Measurements from ENCODE around the gene ALPG.
"Not testable (repeated sequence)": the region's sequence is repeated elsewhere in the genome, so short reads cannot be mapped to it uniquely, and the experiment has no call there.

DNA sequence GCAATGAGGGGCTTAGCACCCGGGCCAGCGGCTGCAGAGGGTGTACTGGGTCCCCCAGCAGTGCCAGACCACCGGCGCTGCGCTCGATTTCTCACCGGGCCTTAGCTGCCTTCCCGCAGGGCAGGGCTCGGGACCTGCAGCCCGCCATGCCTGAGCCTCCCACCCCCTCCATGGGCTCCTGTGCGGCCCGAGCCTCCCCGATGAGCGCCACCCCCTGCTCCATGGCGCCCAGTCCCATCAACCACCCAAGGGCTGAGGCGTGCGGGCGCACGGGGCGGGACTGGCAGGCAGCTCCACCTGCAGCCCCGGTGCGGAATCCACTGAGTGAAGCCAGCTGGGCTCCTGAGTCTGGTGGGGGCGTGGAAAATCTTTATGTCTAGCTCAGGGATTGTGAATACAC lies 40.2 kb upstream of the ALPG start:
- TF ChIP-seq, protein P1, sequence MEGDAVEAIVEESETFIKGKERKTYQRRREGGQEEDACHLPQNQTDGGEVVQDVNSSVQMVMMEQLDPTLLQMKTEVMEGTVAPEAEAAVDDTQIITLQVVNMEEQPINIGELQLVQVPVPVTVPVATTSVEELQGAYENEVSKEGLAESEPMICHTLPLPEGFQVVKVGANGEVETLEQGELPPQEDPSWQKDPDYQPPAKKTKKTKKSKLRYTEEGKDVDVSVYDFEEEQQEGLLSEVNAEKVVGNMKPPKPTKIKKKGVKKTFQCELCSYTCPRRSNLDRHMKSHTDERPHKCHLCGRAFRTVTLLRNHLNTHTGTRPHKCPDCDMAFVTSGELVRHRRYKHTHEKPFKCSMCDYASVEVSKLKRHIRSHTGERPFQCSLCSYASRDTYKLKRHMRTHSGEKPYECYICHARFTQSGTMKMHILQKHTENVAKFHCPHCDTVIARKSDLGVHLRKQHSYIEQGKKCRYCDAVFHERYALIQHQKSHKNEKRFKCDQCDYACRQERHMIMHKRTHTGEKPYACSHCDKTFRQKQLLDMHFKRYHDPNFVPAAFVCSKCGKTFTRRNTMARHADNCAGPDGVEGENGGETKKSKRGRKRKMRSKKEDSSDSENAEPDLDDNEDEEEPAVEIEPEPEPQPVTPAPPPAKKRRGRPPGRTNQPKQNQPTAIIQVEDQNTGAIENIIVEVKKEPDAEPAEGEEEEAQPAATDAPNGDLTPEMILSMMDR (IDR thresholded peaks at IDR 0.05; ENCODE audit: borderline replicate concordance, extremely low read depth, low read length, poor library complexity, severe bottlenecking), result not testable (repeated sequence)
- TF ChIP-seq EZH2 (IDR thresholded peaks at IDR 0.05; ENCODE audit: borderline replicate concordance, low read depth, low read length, severe bottlenecking), result not testable (repeated sequence)

Data from DND-41 (cell line).